GM21576 (cell line): ENCODE results near the gene IGF2.

Experiments
- ATAC-seq: cut with Tn5 transposase; IDR thresholded peaks from one replicate; pipeline ENCODE4 v1.9.1; 2021; ENCODE audit warnings: mild to moderate bottlenecking, moderate library complexity; ENCODE audit not compliant: unreplicated experiment

The IGF2 gene

DNA sequence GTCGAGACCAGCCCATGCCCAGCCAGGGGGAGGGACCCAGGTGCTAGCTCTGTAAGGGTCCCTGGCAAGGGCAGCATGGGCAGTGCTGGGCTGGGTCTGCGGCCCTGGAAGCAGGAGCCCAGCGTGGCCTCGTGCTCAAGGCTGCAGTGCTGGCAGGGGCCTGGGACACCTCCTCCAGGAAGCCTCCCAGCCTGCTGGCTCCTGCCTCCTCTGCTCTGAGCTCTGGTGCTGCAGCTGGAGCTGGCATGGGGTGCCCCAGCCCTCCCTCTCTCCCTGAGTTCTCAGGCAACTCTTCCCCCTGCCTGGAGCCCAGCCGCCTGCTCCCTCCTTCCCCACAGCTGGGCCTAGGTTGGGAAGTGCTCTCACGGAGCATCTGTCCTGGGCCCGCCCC is 15.0 kb upstream of the IGF2 start:
- no peak for ATAC-seq

DNA sequence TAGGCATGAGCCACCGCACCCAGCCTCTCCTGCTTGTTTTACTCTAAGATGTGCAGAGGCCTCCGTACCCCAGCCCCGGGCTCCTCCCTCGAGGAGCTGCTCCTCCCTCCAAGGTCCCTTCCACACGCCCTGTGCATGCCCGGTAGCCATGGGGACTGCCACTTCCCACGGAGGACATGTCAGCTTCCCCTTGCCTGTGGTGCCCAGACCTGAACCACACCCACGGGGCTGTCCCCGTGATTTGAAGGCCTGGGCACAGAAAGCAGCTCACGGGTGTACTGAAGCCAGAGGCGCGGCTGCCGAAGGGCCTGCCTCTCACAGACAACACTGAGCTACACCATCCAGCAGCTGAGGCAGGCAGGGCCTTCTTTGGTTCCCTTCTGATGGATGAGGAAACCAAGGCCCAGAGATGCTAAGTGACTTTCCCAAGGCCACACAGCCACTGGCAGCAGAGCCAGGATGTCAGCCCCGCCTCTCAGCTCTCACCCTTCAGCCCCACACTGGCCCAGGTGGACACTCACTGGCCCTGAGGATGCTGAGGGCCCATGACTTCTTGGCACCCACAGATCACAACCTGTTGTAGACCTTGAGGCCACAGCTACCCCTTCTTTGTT is 14.5 kb upstream of the IGF2 start:
- no peak for ATAC-seq

DNA sequence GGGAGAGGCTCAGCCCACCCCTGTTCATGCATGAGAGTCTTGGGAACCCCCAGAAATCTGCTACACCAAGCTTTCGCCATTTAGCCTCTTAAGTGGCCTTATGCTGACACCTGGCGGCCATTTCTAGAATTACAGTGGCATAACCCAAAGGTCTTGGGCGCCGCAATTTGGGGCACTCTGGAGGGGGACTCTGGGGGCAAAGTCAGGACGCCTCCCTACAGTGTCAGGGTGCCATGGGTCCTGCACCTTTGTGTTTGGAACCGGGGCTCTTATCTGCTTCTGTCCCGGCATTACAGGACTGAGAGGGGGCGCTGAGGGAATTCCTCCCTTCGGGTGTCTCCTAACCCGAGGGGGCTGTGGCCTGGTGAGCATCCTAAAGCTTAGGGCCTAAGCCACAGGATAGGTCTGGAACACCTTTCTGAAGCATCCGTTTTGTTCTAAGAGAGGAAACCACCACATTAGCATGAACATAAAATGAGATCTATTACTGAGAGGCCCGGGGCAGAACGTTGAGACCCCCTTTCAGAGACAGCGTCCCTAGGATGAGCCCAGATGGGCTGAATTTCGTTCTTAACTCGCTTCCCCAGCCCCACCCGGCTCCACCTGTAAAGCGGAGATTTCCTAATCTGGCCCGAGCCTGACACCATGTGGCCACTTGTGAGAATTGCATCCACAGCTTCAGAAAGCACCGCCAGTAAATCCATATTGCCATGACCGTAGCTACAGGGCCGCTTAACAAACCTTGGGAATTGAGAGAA is 12.5 kb upstream of the IGF2 start:
- ATAC-seq = no peak

- ATAC-seq = no peak
Observed at GRCh38 chr11:2149864-2150847, 11.0 kb upstream of the IGF2 start.

GRCh38 chr11:2149460-2149859 is 10.3 kb upstream of the IGF2 start:
- no peak for ATAC-seq

GRCh38 chr11:2148595-2148994 is 9.4 kb upstream of the IGF2 start:
- ATAC-seq = no peak

DNA sequence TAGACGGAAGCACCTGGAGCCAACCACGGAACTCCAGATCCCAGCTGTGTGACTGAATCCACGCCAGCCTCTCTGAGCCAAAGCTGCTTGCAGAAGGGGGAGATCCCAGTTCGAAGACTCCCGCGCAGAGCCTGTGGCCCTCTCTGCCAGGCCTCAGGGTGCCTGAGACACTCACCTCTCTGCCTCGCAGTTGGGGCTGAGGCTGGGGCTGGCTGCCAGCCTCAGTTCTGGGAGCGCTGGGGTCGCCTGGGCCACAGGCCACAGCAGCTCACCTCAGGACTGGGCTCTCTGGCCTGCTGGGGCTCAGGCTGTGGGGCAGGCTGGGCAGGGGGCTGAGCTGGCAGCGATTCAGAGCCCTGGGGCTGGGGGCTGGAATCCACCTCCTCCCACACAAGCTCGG is 8.2 kb upstream of the IGF2 start:
- ATAC-seq = no peak

- ATAC-seq = no peak
Observed at GRCh38 chr11:2146051-2146450, 6.9 kb upstream of the IGF2 start.

- no peak for ATAC-seq
Observed at GRCh38 chr11:2144544-2145248, 5.5 kb upstream of the IGF2 start.

GRCh38 chr11:2143799-2144543 is 4.8 kb upstream of the IGF2 start:
- ATAC-seq = no peak

GRCh38 chr11:2143477-2143798 is 4.2 kb upstream of the IGF2 start:
- no peak for ATAC-seq

DNA sequence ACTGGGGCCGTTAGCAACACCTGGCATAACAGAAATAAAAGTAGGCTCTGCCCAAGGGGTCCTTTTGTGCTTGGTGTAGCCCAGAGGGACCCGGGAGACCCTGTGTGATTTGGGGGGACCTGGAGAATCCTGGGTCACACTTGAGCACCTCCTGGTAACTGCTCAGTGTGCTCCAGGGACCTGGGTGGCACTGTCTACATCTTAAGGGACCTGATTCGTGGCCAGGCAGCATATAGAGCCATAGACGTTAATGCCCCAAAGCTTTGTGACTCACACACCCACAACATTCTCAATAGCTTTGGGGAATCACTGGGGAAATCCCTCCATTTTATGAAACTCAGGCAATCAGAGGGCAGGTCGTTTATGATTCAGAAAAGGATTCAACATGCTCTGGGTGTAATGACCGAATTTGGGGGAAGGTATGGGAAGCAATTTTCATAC is 3.6 kb upstream of the IGF2 start:
- no peak for ATAC-seq

DNA sequence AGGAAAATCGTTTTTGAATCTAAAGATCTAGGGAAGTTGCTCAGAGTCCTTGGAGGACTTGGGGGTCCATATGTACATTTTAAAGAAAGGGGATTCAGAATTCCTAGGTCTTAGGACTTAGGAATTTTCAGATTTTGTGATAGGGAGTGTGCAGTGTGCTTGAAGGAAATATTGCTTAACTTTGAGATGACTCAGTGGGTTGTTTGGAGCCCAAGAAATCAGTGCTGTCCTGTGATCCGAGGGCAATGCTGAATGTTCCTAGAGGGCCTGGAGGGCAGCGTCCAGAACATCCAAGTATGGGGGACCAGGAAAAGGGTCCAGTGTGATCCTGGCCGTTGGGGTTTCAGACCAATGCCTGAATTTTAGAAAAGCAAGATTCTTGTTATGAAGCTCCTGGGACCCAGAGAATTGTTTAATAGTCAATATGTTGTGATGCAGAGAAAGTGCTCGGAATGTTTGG is 3.1 kb upstream of the IGF2 start:
- no peak for ATAC-seq

DNA sequence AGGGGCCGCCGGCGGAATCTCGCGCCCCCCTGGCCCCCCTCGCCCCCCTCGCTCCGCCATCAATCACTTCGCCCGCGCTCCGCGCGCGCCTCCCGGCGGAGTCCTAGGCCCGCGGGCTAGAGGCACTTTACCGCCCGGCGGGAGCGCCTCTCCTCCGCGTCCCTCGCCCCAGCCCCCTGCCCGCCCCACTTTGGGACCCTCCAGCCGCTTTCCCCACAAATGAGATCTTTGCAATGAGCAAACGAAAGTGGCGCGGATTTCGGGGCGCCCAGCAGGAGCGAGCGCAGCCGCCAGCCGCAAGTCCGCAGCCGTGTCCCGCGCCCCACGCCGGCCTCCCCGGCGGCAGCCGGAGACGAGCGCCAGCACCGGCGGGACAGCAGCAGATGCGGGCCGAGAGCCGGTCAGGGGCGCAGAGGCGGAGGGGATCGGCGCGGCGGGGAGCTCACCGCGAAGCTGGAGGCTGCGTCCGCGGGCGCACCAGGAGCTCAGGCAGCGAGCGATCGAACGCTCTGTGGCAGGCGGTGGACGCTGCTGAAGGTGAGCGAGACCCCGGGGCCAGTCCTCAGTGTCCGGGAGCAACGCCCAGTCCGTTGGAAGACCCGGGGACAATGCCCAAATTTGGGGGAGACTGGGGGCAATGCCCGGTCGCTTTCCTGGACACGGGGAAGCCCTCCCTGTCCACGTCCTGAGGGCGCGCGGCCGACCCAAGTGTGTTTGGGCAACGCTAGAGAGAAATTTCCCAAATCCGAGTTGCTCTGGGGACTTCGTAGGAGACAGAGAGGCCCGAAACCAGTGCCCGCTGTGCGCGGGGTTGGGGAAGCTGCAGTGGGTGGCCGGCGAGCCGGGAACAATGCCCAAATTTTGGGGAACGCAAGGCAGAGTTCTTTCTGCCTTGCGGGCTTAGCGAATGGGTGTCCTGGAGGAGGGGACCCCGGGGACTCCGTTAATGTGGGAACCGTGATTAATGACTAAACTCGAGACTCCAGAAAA is 1.5 kb upstream of the IGF2 start:
- ATAC-seq = no peak

GRCh38 chr11:2139621-2140337 is 590 bp upstream of the IGF2 start:
- no peak for ATAC-seq

DNA sequence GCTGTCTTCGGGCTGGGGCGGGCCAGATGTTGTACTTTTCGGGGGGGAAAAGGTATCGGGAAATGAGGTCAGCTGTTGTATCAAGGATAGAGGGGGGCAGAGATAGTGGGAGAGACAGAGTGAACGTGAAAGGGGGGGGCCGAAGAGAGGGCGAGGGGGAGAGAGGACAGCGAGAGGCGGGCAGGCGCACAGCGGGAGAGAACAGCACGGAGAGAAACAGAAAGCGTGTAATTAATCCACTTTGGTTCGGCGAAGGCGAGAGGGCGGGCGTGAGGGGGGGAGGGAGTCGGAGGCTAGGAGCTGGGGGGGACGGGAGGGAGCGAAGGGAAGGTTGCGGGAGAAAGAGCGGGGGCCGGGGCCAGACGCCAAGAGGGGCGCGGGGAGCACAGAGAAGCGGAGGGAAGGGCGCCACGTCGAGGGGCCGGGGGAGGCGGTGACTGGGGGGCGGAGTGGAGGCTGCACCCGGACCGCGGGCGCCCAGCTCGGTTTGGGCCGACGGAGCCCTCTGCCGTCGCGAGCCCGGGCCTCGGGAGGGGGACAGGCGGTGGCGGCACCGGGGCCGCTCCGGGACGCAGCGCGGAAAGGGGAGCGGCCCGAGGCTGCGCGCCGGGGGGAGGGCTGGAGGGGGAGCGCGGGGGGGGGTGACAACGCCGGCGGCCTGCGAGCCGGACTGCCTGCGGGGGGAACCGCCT is 612 bp downstream of the IGF2 start:
- no peak for ATAC-seq

DNA sequence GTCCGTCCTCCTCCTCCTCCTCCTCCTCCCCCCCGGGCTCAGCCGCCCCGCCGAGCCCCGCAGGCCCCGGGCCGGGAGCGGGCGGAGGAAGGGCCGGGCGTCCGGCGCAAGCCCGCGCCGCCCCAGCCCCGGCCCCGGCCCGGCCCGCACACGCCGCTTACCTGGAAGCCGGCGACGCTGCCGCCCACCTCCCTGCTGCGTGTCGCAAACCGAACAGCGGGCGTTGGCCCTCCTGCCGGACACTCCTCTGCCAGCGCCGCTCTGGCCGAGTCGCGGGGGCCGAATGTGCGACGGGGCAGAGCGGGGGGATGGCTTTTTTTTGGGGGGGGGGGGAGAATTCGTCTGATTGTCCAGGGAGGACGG is 1.1 kb downstream of the IGF2 start:
- no peak for ATAC-seq
